CD4-positive, alpha-beta T cell treated with Interferon gamma for 1 hour (primary cell): ENCODE data around the gene ARHGAP32.

ENCODE experiments used
- DNase-seq: peaks from one replicate; pipeline ENCODE4 v3.0.0-alpha.2; 2020

Gene ARHGAP32

GRCh38 chr11:129192150-129192549 lies at the start of gene ARHGAP32:
Gene ARHGAP32, minus strand, starts transcription at chr11:129192325. Its CDS starts 127 bp downstream, at chr11:129192198.
- no peak for DNase-seq

DNA sequence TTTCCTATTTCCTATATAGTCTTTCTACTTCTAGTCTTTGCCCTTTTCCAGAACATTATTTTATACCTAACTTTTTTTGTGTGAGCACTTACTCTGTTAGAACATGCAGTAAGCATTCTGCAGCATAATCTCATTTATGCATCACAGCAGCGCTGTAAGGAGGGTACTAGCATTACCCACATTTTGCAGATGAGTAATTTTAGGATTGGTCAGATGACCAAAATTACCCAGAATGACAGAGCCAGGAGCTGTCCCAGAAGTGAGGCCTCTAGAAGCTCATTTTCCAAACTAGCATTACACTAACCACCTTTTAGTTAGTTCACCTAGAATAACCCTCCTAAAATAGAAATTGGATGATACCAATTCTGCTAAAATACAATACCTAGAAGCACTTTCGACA lies 47.1 kb upstream of the ARHGAP32 start:
- no peak for DNase-seq

DNA sequence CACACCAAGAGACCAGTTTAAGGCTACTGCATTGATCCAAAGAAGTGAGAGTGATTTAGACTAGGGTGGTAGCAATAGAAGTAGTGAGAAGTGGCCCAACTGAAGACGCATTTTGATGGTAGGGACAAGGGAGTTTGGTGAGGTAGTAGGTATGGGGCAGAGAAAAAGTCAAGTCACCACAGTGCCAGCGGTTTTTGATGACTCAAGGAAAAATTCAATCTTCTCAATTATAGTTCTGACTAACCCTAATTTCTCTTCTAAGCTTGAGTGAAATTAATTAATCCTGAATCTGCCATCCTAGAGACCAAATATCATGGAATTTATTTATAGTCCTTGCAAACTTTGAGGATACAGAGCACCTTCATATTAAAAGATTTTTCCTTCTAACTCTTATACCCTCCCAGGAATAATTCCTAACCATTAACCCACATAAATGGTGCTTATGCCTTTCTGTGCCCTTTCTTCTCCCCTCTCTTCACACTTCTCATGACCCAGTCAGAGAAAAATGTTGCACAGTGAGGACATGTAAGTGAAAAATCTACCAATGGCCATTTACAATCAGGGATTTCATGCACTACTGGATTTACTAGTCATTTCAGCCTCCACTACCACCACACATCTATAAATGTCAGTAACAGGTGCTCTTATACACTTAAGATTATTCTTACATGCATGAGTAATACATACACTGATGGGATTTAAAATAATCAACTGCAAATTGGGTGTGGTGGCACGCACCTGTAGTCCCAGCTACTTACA lies 45.9 kb upstream of the ARHGAP32 start:
- DNase-seq: no peak

DNA sequence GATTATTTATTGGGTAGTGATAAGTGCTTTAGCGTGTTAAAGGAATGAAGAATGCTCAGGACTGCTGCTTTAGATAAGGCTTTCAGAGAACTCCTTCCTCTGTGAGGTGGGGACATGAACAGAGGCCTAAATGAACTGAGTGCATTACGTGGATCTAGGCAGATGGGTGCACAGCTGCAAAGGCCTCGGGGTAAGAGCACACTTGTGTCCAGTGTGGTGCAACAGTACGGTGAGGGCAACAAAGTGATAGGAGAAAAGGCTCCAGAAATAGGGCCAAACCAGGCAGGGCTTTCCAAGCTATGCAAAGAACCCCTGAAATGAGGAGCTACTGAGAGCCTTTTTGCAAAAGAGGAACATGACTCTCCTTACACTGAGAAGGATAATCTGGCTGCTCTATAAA lies 45.3 kb upstream of the ARHGAP32 start:
- no peak for DNase-seq

DNA sequence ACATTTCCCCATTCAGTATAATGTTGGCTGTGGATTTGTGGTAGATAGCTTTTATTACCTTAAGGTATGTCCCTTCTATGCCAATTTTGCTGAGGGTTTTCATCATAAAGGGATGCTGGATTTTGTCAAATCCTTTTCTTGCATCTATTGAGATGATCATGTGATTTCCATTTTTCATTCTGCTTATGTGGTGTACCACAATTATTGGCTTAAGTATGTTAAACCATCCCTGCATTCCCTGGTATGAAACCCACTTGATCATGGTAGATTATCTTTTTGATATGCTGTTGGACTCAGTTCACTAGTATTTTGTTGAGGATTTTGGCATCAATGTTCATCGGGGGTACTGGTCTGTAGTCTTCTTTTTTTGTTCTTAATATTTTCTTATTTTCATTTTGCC lies 44.7 kb upstream of the ARHGAP32 start:
- DNase-seq: no peak

DNA sequence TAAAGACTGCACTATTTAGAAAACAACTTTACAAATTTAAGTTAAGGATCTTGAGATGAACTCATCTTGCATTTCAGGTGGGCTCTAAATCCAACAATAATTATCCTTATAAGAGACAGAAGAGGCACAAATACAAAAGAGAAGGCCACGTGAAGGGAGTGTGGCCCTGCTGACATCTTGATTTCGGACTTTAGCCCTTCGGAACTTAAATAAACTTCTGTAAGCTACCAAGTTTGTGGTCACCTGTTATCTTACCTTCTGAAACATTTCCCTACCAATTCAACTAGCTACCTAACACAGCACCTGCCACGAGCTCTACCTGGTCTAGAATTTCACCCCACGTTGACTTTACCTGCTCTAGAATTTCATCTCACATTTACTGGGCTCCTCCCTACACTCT lies 42.9 kb upstream of the ARHGAP32 start:
- no peak for DNase-seq

- DNase-seq: no peak
These were observed 37.9 kb upstream of the ARHGAP32 start for GRCh38 chr11:129230006-129230405.

GRCh38 chr11:129226207-129226798 lies 34.2 kb upstream of the ARHGAP32 start:
- no peak for DNase-seq

- DNase-seq: no peak
These were observed 33.1 kb upstream of the ARHGAP32 start for GRCh38 chr11:129225190-129225589.

DNA sequence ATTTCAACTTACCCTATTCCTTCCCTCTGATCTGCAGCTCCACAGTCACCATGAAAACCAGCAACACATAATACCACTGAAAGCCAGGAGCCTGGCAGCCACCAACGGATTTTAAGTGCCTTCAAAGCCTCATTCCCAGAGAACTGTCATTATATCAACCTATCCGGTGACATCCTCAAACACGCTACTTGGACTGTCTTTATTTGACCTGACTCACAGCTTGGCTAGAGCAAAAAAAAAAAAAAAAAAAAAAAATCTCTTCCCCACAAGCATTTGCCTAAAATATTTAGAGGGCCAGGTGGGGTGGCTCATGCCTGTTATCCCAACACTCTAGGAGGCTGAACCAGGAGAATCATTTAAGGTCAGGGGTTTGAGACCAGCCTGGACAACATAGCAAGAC lies 32.4 kb upstream of the ARHGAP32 start:
- DNase-seq: no peak

DNA sequence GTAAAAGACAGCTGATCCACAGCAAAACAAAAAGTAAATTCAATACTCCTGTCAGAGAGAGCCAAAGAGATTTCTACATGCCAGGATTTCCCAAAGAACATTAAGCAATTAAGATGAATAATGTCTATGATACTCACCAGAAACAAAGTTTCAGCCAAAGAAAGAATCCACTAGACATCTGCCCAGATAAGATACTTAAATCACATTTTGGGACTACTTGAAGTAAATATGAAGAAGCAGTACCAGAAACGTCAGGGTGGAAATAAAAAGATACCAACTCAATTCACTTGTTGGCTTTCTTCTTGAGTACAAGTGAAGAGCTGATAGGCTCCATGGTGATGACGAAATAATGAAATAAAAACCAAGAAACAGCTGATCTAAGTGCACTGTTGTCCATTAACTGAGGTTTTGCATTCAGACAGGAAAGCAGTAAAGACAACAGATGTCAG lies 31.6 kb upstream of the ARHGAP32 start:
- DNase-seq: no peak

DNA sequence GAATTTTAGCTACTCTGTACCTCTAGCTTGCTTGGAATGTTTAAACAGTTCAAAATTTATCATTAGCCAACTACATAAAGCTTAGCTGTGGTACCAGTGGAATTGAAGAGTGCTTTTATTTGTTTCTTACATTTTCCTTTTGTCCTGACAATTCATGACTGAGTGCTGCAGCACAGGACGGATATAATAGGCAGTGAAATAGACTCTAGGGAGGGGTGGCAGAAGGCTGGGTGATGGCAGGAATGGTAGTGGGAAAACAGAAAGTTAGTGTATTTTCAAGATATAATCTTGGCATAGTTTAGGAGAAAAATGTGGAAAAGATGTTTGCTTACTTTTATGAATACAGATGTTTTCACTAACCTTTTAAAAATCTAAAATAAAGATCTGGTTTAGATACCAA lies 31.1 kb upstream of the ARHGAP32 start:
- no peak for DNase-seq

- DNase-seq: no peak
These were observed 30.0 kb upstream of the ARHGAP32 start for GRCh38 chr11:129222158-129222557.

DNA sequence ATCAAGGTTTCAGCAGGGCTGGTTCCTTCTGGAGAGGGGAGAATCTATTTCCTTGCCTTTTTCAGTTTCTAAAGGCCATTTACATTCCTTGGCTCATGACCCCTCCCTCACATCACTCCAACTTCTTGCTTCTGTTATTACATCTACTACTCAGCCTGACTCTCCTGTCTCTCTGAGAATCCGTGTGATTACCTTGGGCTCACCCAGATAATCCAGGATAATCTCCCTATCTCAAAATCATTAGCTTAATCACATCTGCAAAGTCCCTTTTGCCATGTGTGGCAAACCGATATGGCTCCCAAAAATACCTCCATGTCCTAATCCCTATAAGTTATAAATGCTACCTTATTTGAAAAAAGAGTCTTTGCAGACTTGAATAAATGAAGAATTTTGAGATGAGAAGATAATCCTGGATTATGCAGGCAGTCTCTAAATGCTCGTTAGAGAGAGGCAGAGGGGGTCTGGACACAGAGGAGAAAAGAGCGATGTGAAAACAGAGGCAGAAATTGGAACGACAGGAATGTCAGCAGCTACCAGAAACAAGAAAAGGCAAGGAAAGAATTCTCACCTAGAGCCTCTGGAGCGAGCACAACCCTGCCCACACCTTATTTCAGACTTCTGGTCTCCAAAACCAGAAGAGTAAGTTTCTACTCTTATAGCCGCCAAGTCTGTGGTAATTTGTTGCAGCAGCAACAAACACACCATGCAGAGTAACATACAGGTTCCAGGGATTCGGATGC lies 23.6 kb upstream of the ARHGAP32 start:
- DNase-seq: no peak

DNA sequence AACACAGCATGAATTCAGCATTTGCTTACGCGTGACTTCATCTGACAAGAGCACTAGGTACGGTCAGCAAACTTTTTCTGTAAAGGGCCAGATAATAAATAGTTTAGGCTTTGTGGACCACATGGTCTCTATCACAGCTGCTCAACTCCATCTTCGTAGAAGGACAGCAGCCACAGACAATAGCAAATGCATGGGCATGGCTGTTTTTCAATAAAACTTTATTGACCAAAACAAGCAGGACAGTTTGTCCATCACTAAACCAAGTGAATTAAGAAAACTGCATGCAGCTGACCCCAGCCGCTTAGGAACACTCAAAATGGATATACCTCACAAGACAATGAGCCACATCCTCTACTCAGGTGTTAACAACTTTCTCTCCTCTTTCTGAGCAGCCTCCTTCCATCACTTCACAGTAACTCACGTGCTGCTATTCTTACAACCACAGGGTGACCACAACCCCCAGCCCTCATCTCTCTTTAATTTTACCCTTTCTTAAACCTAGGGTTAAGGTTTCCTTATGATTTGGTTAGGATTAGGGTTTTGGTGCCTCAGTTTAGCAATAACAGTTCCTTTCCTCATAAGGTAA lies 22.7 kb upstream of the ARHGAP32 start:
- no peak for DNase-seq

DNA sequence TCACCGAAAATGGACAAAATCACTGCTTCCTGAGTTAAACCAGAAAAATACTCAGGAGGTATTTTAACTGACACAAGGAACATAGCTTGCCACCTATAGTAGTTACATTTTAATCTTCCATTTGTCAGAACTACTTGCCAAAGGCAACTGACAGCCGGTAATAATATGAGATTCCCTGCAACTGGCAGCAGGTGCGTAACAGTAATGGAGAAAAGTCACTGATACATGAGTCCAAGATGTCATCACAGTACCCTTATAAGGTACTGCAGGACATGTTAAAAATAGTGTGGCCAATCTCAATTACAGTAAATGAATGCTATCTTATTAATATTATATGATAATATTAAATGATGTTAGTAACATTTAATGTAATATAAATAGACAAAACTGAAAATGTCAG lies 21.1 kb upstream of the ARHGAP32 start:
- no peak for DNase-seq

GRCh38 chr11:129211397-129211796 lies 19.3 kb upstream of the ARHGAP32 start:
- no peak for DNase-seq

- DNase-seq: no peak
These were observed 18.7 kb upstream of the ARHGAP32 start for GRCh38 chr11:129210831-129211181.

- no peak for DNase-seq
These were observed 18.0 kb upstream of the ARHGAP32 start for GRCh38 chr11:129209891-129210830.

GRCh38 chr11:129208863-129209262 lies 16.7 kb upstream of the ARHGAP32 start:
- DNase-seq: no peak

DNA sequence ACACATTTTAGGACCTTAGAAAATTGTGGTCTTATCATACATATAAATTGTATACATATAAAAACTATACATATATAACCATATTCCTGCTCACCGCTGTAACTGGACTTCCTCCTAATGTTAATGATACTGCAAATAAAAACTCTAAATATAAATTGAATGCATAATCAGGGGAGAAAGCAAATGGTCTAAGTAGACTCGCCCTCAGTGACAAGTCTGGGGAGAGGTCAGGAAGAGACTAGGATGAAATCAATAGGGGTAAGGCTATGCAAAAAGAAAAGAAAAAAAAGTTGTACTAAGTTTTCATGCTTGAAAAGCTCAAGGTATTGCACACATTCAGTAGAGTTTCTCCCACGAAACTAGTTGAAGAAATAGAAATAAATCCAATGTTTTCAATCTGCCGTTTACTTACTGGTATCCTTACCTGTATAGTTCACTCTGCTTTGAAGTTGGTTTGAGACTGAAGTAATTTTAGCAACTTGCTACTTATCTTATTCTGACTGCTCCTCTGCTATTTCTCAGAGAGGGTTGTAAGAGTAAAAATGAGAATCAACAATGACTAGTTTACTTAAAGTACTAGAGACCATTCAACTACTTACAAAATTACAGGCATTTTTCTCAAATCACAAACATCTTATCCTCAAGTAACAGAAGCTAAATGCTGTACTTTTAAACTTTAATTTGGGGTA lies 12.2 kb upstream of the ARHGAP32 start:
- no peak for DNase-seq

- DNase-seq: no peak
These were observed 10.5 kb upstream of the ARHGAP32 start for GRCh38 chr11:129202646-129203045.
